Neural progenitor cell (in vitro differentiated cells): ENCODE measurements around the gene PIP4K2A. TPM values are rescaled to one million over a fixed set of nuclear protein-coding genes. Genes with fewer than 3 reads are reported as not detected.

Experiments used
- DNase-seq: peaks from one replicate; pipeline ENCODE4 v3.0.0-alpha.2; 2016; ENCODE audit warnings: low spot score
- H2AFZ ChIP-seq: fragments of 200-600 bp; sonication (generic); replicated peaks from 2 replicates; pipeline ENCODE4 v1.6.1; 2016; ENCODE audit warnings: antibody characterized with exemption
- H3F3A ChIP-seq: fragments of 200-600 bp; sonication (generic); 2 replicates; pipeline ENCODE4 v1.6.1; 2016; ENCODE audit warnings: antibody characterized with exemption, low read depth
- H3K27ac ChIP-seq: fragments of 200-600 bp; sonication (generic); 2 replicates; pipeline ENCODE4 v1.5.1; 2016; ENCODE audit warnings: mild to moderate bottlenecking
- H3K27me3 ChIP-seq: fragments of 200-600 bp; sonication (generic); 2 replicates; pipeline ENCODE4 v1.6.1; 2016; ENCODE audit warnings: mild to moderate bottlenecking, moderate library complexity
- H3K36me3 ChIP-seq: fragments of 200-600 bp; sonication (generic); 2 replicates; pipeline ENCODE4 v1.5.1; 2016
- H3K4me1 ChIP-seq: fragments of 200-600 bp; sonication (generic); 2 replicates; pipeline ENCODE4 v1.6.1; 2016; ENCODE audit warnings: mixed run types
- H3K4me2 ChIP-seq: fragments of 200-600 bp; sonication (generic); 2 replicates; pipeline ENCODE4 v1.6.1; 2016
- H3K4me3 ChIP-seq: fragments of 200-600 bp; sonication (generic); 2 replicates; pipeline ENCODE4 v1.5.1; 2016
- H3K79me2 ChIP-seq: fragments of 200-600 bp; sonication (generic); 2 replicates; pipeline ENCODE4 v1.6.1; 2016; ENCODE audit warnings: low read depth
- H3K9ac ChIP-seq: fragments of 200-600 bp; sonication (generic); 2 replicates; pipeline ENCODE4 v1.6.1; 2016
- H3K9me3 ChIP-seq: fragments of 200-600 bp; sonication (generic); 2 replicates; pipeline ENCODE4 v1.5.1; 2016; ENCODE audit warnings: low read depth
- H4K20me1 ChIP-seq: fragments of 200-600 bp; sonication (generic); 2 replicates; pipeline ENCODE4 v1.6.1; 2016; ENCODE audit warnings: low read depth
- H3K27ac Mint-ChIP-seq: 3 replicates; pipeline ENCODE4 v1.8.0; 2021; ENCODE audit warnings: mixed read lengths
- H3K27me3 Mint-ChIP-seq: 2 replicates; pipeline ENCODE4 v1.8.0; 2022; ENCODE audit warnings: low read depth, mild to moderate bottlenecking, inconsistent platforms, moderate library complexity, mixed read lengths; ENCODE audit not compliant: insufficient read depth
- H3K36me3 Mint-ChIP-seq: 3 replicates; pipeline ENCODE4 v1.8.0; 2021; ENCODE audit warnings: mixed read lengths
- H3K4me1 Mint-ChIP-seq: 3 replicates; pipeline ENCODE4 v1.8.0; 2021; ENCODE audit warnings: mixed read lengths
- H3K4me3 Mint-ChIP-seq: 3 replicates; pipeline ENCODE4 v1.8.0; 2021; ENCODE audit warnings: mild to moderate bottlenecking, moderate library complexity, mixed read lengths
- H3K9me3 Mint-ChIP-seq: 3 replicates; pipeline ENCODE4 v1.8.0; 2020; ENCODE audit warnings: mixed read lengths
- CTCF ChIP-seq: fragments of 200-600 bp; sonication (generic); IDR thresholded peaks from 2 replicates; pipeline ENCODE4 v1.5.1; 2017; ENCODE audit warnings: antibody characterized with exemption, mild to moderate bottlenecking
- EZH2 ChIP-seq: fragments of 200-600 bp; sonication (generic); IDR thresholded peaks from 2 replicates; pipeline ENCODE4 v1.6.1; 2017; ENCODE audit warnings: antibody characterized with exemption, mild to moderate bottlenecking, moderate library complexity
- EZH2phosphoT487 ChIP-seq: fragments of 200-600 bp; sonication (generic); IDR thresholded peaks from 2 replicates; pipeline ENCODE4 v1.6.1; 2017; ENCODE audit warnings: antibody characterized with exemption
- total RNA-seq: library from RNA; depleted of rRNA; stranded (reverse); fragments of >200 nt; gene quantifications from 2 replicates; pipeline ENCODE4 v1.2.3, GENCODE V29; 2015; ENCODE audit warnings: low replicate concordance

Gene PIP4K2A
- total RNA-seq, 1 donor from 2014 or later = 37.6 TPM

GRCh38 chr10:22541900-22542299 is 172.5 kb downstream of the PIP4K2A start:
- peaks cover 8% of the 10 kb centered on the region for H3F3A ChIP-seq
- H3K36me3 Mint-ChIP-seq = peaks cover 23% of the 10 kb centered on the region
- no peaks in the 10 kb centered on the region for H3K27me3 ChIP-seq
- no peak overlapping the region for H3K27ac ChIP-seq
- no peak overlapping the region for H3K4me2 ChIP-seq
- DNase-seq = no peak
- no peak overlapping the region for H2AFZ ChIP-seq
- no peak overlapping the region for H3K9ac ChIP-seq
- H3K79me2 ChIP-seq = no peaks in the 10 kb centered on the region
- H3K27ac Mint-ChIP-seq = peak overlapping the region; percentile 17
- H3K4me3 Mint-ChIP-seq = no peak overlapping the region
- no peaks in the 10 kb centered on the region for H3K9me3 Mint-ChIP-seq
- H4K20me1 ChIP-seq = no peaks in the 10 kb centered on the region
- peaks cover 5% of the 10 kb centered on the region for H3K4me1 ChIP-seq
- H3K9me3 ChIP-seq = no peaks in the 10 kb centered on the region
- no peak overlapping the region for H3K4me3 ChIP-seq
- no peak for TF ChIP-seq EZH2phosphoT487
- no peak for TF ChIP-seq EZH2
- TF ChIP-seq CTCF = no peak
- peaks cover 7% of the 10 kb centered on the region for H3K27me3 Mint-ChIP-seq
- H3K36me3 ChIP-seq = no peaks in the 10 kb centered on the region
- peaks cover 34% of the 10 kb centered on the region for H3K4me1 Mint-ChIP-seq

DNA sequence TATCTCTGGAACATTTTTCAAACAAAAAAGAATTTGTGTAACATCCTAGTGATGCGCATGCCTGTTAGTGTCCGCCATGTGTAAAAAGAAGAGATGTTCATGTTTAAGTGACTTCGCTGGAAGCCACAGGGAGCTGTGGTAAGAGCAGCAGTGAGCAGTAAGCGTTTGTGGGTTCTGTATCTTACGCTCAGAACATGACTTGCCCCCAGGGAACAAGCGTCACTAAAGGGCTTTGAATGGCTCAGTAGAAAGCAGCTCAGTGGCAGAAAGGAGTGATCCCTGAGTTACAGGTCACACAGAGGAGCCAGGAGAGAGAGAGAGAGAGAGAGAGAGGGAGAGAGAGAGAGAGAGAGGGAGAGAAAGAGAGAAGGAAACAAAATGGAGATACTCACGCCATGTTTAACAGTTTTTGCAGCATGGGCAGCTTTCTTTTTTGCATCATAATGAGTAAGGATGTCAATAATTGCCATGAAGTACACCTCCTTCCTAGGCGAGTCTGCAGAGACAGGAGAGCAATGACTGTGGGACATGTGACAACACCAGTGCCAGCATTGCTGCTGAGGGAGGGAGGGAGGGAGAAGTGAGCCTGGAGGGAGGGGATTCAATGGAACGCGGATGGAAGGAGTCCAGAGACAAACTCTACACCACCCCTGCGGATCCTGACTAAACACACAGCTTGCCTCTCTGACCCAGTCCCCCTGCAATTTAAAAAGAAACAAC is 174.6 kb downstream of the PIP4K2A start:
- peaks cover 27% of the 10 kb centered on the region for H3K36me3 Mint-ChIP-seq

GRCh38 chr10:22537810-22538209 is 176.6 kb downstream of the PIP4K2A start:
- TF ChIP-seq EZH2 (no peak), EZH2phosphoT487 (no peak), CTCF (no peak)
- DNase-seq = no peak
- Mint-ChIP-seq H3K4me3 (no peak overlapping the region), H3K4me1 (peaks cover 34% of the 10 kb centered on the region), H3K27ac (no peak overlapping the region), H3K36me3 (peaks cover 27% of the 10 kb centered on the region), H3K9me3 (no peaks in the 10 kb centered on the region), H3K27me3 (peaks cover 6% of the 10 kb centered on the region)
- Histone ChIP-seq H3K4me1 (no peaks in the 10 kb centered on the region), H3K79me2 (no peaks in the 10 kb centered on the region), H4K20me1 (no peaks in the 10 kb centered on the region), H3K4me3 (no peak overlapping the region), H3K4me2 (no peak overlapping the region), H3K36me3 (no peaks in the 10 kb centered on the region), H3K9ac (no peak overlapping the region), H3F3A (no peaks in the 10 kb centered on the region), H3K27me3 (no peaks in the 10 kb centered on the region), H3K27ac (no peak overlapping the region), H3K9me3 (no peaks in the 10 kb centered on the region), H2AFZ (no peak overlapping the region)

More for the DNA sequence above, 174.6 kb downstream of the PIP4K2A start:
- no peak overlapping the region for H2AFZ ChIP-seq
- no peak overlapping the region for H3K4me3 ChIP-seq
- H3K9ac ChIP-seq = no peak overlapping the region
- no peaks in the 10 kb centered on the region for H3F3A ChIP-seq
- no peaks in the 10 kb centered on the region for H4K20me1 ChIP-seq
- H3K9me3 ChIP-seq = no peaks in the 10 kb centered on the region
- H3K27ac ChIP-seq = no peak overlapping the region
- H3K79me2 ChIP-seq = no peaks in the 10 kb centered on the region
- H3K27me3 ChIP-seq = no peaks in the 10 kb centered on the region
- no peak for DNase-seq
- Mint-ChIP-seq H3K4me1 (peaks cover 27% of the 10 kb centered on the region), H3K27ac (peak overlapping the region; percentile 70), H3K27me3 (peaks cover 7% of the 10 kb centered on the region), H3K9me3 (no peaks in the 10 kb centered on the region), H3K4me3 (peak overlapping the region; percentile 36)
- TF ChIP-seq EZH2phosphoT487 (no peak), EZH2 (no peak), CTCF (no peak)
- H3K4me2 ChIP-seq = no peak overlapping the region
- H3K4me1 ChIP-seq = no peaks in the 10 kb centered on the region
- no peaks in the 10 kb centered on the region for H3K36me3 ChIP-seq
